ENCODE measurements around the gene FAF2.

Gene FAF2

DNA sequence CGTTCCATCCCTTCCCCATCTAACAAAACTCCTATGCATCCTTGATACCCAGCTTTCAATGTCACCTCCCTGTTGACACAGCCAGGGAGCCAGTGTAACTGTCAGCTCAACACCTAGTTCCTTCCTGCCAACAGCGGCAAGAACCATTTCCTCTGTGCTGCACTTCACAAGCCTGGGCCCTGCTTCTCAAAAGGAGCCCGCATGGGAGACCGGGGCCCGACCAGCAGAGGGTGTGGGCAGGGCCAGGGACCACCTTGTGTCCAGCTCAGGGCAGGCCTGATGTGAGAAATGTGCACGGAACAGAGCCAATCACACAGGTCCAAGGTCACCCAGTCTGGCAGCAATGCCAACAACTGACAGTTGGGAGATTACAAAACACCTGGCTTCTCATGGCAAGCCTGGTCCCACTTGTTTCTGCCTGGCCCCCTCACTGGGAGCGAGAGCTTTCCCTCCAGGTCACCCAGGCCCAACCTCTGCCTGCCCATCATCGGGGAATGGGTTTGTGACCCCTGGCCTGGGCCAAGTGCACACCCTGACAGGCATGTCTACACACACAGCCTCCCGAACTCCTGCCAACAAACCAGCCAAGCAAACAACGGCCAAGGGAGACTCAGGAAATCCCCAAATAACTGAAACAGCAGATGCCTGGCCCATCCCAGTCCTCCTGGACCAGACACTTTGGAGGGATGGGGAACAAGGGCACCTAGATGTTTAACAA is 85.9 kb downstream of the FAF2 start:
- peak; percentile 52 for DNase-seq

DNA sequence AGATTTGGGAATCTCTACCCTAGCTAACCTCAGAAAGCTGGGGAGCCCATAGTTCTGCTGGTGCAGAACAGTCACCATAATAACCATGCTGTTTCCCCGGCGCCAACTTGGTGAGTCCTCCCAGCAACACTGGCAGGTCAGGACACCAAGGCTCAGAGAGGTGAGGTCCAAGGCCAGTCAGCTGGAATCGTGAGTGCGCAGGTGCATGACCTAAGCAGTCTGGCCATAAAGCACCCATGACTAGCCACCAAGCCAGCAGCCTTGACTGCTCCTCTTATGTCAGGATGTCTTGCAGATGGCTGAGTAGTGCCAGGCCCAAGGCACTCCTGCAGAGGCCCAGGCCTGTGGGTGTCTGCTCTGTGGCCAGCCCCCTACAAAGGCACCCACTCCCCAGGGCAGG is 86.5 kb downstream of the FAF2 start:
- no peak for DNase-seq

DNA sequence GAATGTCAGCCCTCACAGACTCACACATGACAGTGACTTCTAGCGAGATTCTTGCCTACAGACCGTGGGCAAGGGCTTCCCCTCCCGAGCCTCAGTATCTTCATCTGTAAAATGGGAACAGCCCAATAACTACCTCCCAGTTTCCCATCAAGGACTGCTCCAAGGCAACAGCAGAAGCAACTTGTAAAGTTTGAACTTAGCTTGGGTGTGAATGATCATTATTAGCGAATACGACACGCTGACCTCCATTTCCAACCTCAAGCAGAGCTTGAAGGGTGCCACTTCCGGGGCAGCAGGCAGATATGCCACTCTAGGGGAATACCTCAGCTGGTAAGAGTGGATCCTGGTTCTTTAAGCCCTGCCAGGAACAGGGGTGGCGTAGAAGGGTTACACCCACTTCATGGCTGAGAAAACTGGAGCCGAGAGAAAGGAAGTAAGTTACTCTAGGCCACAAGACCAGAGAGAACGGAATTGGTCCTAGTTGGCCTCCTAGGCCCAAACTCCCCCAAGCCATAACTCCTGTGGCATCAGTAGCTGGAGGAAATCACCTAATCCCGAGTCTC is 87.0 kb downstream of the FAF2 start:
- DNase-seq = peak; percentile 44

GRCh38 chr5:176535664-176536131 is 87.5 kb downstream of the FAF2 start:
- peak; percentile 38 for DNase-seq

GRCh38 chr5:176536132-176536901 is 88.1 kb downstream of the FAF2 start:
- DNase-seq = peak; percentile 86

DNA sequence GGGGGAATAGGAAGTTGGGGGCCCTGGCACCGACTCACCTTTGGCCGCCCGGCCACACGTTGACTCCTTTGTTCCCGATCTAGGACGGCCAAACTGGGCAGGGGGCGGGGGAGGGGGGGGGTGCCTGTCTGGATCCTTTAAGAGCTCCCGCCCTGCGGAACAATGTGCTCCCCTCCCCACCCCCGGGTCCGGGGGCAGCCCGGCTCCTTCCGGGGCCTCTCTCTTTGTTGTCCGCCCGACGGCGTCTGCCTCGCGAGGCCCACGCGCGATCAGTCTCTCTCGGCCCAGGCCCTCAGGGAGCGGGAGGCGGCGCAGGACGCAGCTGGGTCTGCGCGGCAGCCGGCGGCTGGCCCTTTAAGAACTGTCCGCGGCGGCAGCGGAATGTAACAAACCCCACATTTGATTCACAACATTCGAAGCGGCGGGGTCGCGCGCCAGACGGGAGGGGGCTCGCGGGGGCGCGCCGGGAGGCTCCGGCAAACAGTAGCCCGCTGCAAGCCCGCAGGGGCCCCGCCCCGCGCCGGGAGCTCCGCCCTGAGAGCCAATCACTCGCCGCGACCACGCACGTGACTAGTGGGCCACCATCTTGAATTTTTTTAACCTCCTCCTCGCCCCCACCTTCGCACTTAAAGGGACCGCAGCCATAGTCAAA is 88.8 kb downstream of the FAF2 start, which contains the start of gene RNF44:
Gene RNF44, minus strand, starts transcription at position 501 of the 652 bp plus-strand sequence. CDS start 4,930 bp downstream, outside the sequence.
- DNase-seq = peak; percentile 99

GRCh38 chr5:176537554-176538229 is 89.5 kb downstream of the FAF2 start:
- DNase-seq = peak; percentile 98

DNA sequence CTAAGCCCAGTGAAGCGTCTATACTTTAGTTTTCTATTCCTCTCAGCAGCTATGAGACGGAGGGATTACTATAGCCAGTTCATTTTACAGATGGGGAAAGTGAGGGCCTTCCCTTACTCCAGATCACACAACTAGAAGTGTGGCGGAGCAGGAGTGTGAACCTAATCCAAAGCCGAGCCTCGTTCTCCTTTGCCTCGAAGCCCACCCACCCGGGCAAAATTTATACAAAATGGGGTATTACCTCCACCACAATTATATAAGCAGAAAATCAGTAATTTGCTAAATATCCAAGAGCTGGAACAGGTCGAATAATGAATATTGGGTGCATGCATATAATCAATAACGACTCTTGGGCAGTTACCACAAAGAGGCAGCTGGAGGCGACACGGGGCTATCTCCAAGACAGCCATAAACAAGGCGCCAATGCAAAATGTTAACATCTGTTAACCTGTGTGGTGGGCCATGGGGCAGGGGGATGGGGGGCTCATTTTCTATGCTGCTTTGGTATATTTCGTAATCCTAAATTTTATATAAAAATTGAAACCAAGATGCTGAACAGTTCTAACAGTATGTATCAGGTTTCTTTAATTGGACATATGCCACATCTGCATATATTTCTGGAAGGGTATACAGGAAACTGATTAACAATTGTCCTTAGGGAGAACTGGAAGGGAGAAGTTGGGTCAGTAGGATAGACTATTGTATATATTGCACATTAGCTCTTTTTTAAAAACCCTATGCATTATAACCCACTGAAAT is 90.2 kb downstream of the FAF2 start:
- DNase-seq = no peak

- no peak for DNase-seq
These were observed 90.8 kb downstream of the FAF2 start for GRCh38 chr5:176538989-176539384.

GRCh38 chr5:176540476-176540899 is 92.3 kb downstream of the FAF2 start:
- no peak for DNase-seq

DNA sequence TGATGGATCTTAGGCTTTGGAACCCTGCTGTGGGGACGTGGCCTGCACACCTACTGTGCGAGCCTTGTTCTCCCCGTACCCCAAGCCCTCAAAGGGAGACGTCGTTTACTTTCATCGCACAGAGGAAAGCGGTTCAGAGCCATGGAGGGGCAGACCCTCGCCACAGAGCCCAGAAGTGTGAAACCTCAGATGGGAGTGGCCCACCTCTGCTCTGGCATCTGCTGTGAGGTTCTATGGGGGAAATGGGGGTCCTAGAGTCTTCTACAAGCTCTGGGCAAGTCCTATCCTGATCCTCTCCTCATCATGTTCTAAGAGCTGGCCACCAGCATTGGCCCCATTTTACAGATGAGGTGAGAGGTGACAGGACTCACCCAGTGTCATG is 92.8 kb downstream of the FAF2 start:
- no peak for DNase-seq

DNA sequence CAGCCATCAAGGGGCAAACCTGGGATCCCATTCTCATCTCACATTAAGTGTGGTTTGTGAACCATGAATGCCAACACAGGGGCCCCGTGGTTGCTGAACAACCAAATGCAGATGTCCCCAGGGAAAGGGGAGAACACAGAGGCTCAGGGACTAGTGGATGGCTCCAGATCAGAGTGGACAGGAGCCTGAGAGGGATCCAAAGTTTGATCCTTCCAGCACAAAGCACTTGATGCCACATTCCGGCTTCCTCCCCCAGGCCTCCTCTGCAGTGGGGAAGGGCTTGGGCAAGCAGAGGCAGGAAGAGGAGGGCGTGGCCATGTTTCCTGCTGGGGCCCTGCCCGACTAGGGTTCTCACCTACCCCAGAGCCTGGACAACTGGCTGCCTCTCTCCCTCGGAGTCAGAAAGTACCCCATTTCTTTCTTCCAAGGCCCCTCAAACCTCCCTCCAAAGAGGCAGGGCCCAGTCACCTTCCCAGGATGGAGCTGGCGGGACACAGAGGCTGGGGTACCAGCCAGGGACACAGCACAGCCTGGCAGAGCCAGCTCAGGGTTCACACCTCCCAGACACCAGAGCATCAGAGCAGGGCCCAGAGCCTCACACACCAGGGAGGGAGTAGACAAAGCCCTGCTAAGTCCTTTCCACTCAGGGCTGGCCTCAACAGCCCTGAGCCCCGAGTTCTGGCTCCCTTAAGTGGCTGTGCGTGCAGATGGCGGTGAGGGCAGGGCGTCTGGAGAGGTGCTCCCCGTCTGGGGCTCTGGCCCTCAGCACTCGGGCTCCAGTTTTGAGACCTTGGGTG is 93.4 kb downstream of the FAF2 start:
- DNase-seq = peak; percentile 75

- peak; percentile 78 for DNase-seq
These were observed 94.0 kb downstream of the FAF2 start for GRCh38 chr5:176542135-176542595.

DNA sequence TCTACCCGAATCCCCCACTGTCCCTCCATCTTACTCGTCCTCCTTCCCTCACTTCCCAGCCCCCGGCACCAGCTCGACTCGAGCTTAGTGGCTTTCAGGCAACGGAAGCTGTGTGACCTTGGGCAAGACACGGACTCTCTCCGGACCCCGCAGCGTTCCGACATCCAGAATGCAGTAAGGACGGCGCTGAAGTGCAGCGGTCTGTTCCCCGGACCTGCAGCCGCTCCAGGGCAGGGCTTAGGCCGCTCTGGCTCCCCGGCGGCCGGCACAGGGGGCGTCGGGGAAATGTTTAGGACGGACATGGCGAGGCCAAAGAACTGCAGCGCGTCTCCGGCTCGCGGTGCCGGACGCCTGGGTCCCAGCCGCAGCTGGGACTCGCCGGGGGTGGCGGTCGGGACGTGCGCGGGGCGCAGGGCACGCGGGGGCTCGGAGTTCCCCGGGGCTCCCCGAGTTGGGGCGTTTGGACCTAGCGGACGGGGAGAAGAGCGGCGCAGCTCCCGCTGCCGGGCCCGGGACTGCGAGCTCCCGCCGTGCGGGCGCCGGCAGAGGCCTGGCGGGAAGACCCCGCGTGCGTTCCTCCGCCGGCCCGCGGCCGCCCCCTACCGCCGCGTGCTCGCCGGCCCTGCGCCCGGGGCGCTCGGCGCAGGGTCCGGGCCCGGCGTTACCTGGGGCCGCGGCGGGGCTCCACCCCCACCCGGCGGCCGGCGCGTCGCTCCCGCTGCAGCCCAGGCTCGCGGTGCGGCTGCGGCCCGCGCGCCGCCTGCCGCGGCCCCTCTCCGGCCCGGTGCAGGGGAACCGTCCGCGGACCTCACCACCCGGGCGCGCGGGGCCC is 94.6 kb downstream of the FAF2 start:
- DNase-seq = peak; percentile 39

- peak; percentile 81 for DNase-seq
These were observed 95.4 kb downstream of the FAF2 start for GRCh38 chr5:176543428-176544182.

- DNase-seq = no peak
These were observed 97.2 kb downstream of the FAF2 start for GRCh38 chr5:176545388-176545736.

DNA sequence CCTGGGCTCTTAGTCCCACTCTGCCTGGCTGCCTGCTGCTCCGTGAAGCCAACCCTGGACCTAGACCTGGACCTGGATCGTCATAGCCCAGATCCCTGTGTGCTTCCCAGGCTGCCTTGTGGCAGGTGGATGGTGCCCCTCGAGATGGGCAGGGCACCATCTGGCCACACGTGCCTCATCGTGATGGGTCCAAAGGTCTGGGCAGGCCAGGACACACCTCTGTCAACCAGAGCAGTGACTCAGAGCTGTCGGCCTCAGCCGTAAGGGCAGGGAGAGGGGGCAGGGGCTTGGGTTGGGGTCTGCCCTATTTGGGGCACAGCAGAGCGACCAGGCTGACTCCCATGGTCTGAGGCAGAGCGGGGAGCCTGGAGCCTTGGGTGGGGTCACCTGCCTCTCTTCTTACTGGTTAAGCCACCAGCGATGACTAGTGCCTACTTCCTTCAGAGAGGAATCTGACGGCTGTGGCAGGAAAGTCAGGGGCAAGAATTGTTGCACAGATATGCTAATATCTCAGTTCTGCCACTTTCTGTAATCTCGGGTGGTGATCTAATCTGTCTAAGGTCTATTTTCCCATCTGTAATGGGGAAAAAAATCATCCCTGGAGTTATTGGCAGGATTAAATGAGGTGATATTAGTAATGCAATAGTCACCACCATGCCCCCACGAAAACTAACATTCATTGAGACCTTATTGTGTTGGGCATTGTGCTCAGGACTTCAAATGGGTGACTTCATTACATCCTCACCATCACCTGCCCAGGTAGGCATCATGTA is 97.7 kb downstream of the FAF2 start:
- no peak for DNase-seq

- DNase-seq = no peak
These were observed 99.6 kb downstream of the FAF2 start for GRCh38 chr5:176547802-176548201.

Measured in activated CD4-positive, alpha-beta T cell treated with anti-CD3 and anti-CD28 coated beads for 48 hours (primary cell).